Left ventricle myocardium inferior (tissue), 1 donor: ENCODE measurements around the gene SLC26A6. TPM values are rescaled to one million over a fixed set of nuclear protein-coding genes. Genes with fewer than 3 reads are reported as not detected.

Experiments
- DNase-seq: peaks from one replicate; pipeline ENCODE4 v3.0.0-alpha.2; 2020
- H3K27ac ChIP-seq: fragments of 200-600 bp; replicated peaks from 2 replicates; pipeline ENCODE4 v1.8.0; 2021
- H3K27me3 ChIP-seq: fragments of 200-600 bp; 2 replicates; pipeline ENCODE4 v1.8.0; 2021; ENCODE audit warnings: low read depth
- H3K36me3 ChIP-seq: fragments of 200-600 bp; 2 replicates; pipeline ENCODE4 v1.8.0; 2021
- H3K4me1 ChIP-seq: fragments of 200-600 bp; 2 replicates; pipeline ENCODE4 v1.8.0; 2021
- H3K4me3 ChIP-seq: fragments of 200-600 bp; 2 replicates; pipeline ENCODE4 v1.8.0; 2021; ENCODE audit warnings: mild to moderate bottlenecking, moderate library complexity
- H3K9me3 ChIP-seq: fragments of 200-600 bp; replicated peaks from 2 replicates; pipeline ENCODE4 v1.8.0; 2021
- intact Hi-C: fragments of 100-400 bp; cut with micrococcal nuclease; formaldehyde crosslinking; loops from one replicate; pipeline ENCODE4 v1.11.0; 2022
- total RNA-seq: library from RNA; stranded (reverse); fragmentation: NEBNext Ultra II Directional; extraction: Animal tissue kit (Norgen Biotek cat#: 25700); gene quantifications from one replicate; pipeline ENCODE4 v1.2.1, GENCODE V29; 2021
- TF ChIP-seq, protein P1 (sequence below): fragments of 200-600 bp; IDR thresholded peaks from 2 replicates; pipeline ENCODE4 v1.8.0; 2021; ENCODE audit warnings: antibody characterized with exemption, mild to moderate bottlenecking, borderline replicate concordance
- donor health status: DM: no; HTN: yes; CAD: no; lungs with severe emphysema.

The SLC26A6 gene
- total RNA-seq, 1 donor from 2014 or later = 12.9 TPM

DNA sequence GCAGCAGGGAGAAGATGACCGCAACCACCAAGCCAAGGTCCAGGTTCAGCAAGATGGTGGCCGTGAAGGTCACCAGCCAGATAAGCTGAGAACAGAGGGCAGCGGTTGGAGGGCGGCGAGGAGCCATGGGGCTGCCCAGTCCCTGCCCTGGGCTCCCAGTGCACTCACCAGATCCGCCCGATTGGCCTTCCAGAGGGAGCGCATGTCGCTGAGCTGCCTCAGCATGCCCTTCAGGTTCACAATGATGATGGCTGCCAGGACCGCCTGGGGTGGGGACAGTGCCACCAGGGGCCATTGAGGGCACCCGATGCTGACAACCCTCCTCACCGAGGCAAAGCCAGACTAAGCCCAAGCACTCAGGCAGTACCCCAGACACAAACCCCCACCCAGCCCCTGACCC lies 5.4 kb downstream of the SLC26A6 start:
- no peak for DNase-seq
- Histone ChIP-seq H3K4me3 (no peak overlapping the region), H3K36me3 (peaks cover 80% of the 10 kb centered on the region), H3K9me3 (no peaks in the 10 kb centered on the region), H3K27me3 (no peaks in the 10 kb centered on the region), H3K27ac (no peak overlapping the region), H3K4me1 (peaks cover 13% of the 10 kb centered on the region)
- intact Hi-C loops = no loop called here
- TF ChIP-seq, protein P1, sequence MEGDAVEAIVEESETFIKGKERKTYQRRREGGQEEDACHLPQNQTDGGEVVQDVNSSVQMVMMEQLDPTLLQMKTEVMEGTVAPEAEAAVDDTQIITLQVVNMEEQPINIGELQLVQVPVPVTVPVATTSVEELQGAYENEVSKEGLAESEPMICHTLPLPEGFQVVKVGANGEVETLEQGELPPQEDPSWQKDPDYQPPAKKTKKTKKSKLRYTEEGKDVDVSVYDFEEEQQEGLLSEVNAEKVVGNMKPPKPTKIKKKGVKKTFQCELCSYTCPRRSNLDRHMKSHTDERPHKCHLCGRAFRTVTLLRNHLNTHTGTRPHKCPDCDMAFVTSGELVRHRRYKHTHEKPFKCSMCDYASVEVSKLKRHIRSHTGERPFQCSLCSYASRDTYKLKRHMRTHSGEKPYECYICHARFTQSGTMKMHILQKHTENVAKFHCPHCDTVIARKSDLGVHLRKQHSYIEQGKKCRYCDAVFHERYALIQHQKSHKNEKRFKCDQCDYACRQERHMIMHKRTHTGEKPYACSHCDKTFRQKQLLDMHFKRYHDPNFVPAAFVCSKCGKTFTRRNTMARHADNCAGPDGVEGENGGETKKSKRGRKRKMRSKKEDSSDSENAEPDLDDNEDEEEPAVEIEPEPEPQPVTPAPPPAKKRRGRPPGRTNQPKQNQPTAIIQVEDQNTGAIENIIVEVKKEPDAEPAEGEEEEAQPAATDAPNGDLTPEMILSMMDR = no peak

- H3K27ac ChIP-seq = no peak overlapping the region
- intact Hi-C loops = no loop called here
- H3K4me1 ChIP-seq = no peaks in the 10 kb centered on the region
- no peak overlapping the region for H3K4me3 ChIP-seq
- no peaks in the 10 kb centered on the region for H3K27me3 ChIP-seq
- no peak for DNase-seq
- peaks cover 81% of the 10 kb centered on the region for H3K36me3 ChIP-seq
- TF ChIP-seq, protein P1 = no peak
- H3K9me3 ChIP-seq = no peaks in the 10 kb centered on the region
Observed at GRCh38 chr3:48628277-48629017, 6.8 kb downstream of the SLC26A6 start.

GRCh38 chr3:48625600-48625999 lies 9.7 kb downstream of the SLC26A6 start:
- peaks cover 56% of the 10 kb centered on the region for H3K36me3 ChIP-seq

DNA sequence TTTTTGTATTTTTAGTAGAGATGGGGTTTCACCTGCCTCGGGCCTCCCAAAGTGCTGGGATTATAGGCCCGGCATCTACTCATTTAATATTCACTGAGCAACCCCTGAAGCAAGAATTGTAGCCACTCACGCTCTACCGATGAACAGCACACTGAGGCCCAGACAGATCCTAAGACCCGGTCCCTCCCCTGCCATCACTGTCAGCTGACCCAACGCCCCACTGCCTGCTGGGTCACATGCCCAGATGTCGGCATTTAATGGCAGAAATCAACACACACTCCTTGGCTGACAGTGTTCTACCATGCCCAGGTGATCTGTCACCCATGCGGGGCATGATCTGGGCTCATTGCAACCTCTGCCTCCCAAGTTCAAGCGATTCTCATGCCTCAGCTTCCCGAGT lies 10.5 kb downstream of the SLC26A6 start:
- no peak for DNase-seq
- H3K4me1 ChIP-seq = no peaks in the 10 kb centered on the region
- H3K4me3 ChIP-seq = no peak overlapping the region
- no peaks in the 10 kb centered on the region for H3K9me3 ChIP-seq
- intact Hi-C loops = no loop called here
- H3K36me3 ChIP-seq = peaks cover 47% of the 10 kb centered on the region
- H3K27ac ChIP-seq = no peak overlapping the region
- no peaks in the 10 kb centered on the region for H3K27me3 ChIP-seq
- TF ChIP-seq, protein P1 = no peak

More at GRCh38 chr3:48625600-48625999, 9.7 kb downstream of the SLC26A6 start:
- Histone ChIP-seq H3K9me3 (no peaks in the 10 kb centered on the region), H3K27ac (no peak overlapping the region), H3K4me3 (no peak overlapping the region), H3K27me3 (no peaks in the 10 kb centered on the region), H3K4me1 (no peaks in the 10 kb centered on the region)
- no peak for DNase-seq
- intact Hi-C loops = no loop called here
- TF ChIP-seq, protein P1 = no peak

GRCh38 chr3:48623851-48624547 lies 11.3 kb downstream of the SLC26A6 start:
- Histone ChIP-seq H3K36me3 (peaks cover 42% of the 10 kb centered on the region), H3K9me3 (no peaks in the 10 kb centered on the region), H3K4me3 (no peak overlapping the region), H3K27ac (no peak overlapping the region), H3K4me1 (no peaks in the 10 kb centered on the region), H3K27me3 (no peaks in the 10 kb centered on the region)
- intact Hi-C loops = no loop called here
- no peak for DNase-seq
- TF ChIP-seq, protein P1 = no peak
